IPS DF 4.7 (cell line): ENCODE measurements around the gene TPH2.

ENCODE experiments used
- DNase-seq: peaks from one replicate; pipeline ENCODE4 v3.0.0-alpha.2; 2013; ENCODE audit warnings: low spot score; ENCODE audit errors: extremely low read depth

Gene TPH2

GRCh38 chr12:71938728-71939385 is at the start of gene TPH2:
Gene TPH2, plus strand, starts transcription at chr12:71938845. Its CDS starts 142 bp downstream, at chr12:71938987.
- DNase-seq, result peak; percentile 86

- no peak for DNase-seq
Observed at GRCh38 chr12:71890475-71890874, 48.2 kb upstream of the TPH2 start.

- DNase-seq, result no peak
Observed at GRCh38 chr12:71892059-71892458, 46.6 kb upstream of the TPH2 start.

GRCh38 chr12:71896205-71896882 is 42.3 kb upstream of the TPH2 start:
- DNase-seq, result no peak

- DNase-seq, result no peak
Observed at GRCh38 chr12:71900091-71900490, 38.6 kb upstream of the TPH2 start.

- DNase-seq, result no peak
Observed at GRCh38 chr12:71904629-71905028, 34.0 kb upstream of the TPH2 start.

GRCh38 chr12:71935594-71935993 is 3.1 kb upstream of the TPH2 start:
- DNase-seq, result no peak

- no peak for DNase-seq
Observed at GRCh38 chr12:71940068-71940467, 1.4 kb downstream of the TPH2 start.

GRCh38 chr12:71941174-71941573 is 2.5 kb downstream of the TPH2 start:
- no peak for DNase-seq

GRCh38 chr12:71942259-71942658 is 3.6 kb downstream of the TPH2 start:
- no peak for DNase-seq

GRCh38 chr12:71942703-71943102 is 4.1 kb downstream of the TPH2 start:
- no peak for DNase-seq

- DNase-seq, result no peak
Observed at GRCh38 chr12:71945121-71945520, 6.5 kb downstream of the TPH2 start.

- no peak for DNase-seq
Observed at GRCh38 chr12:71945883-71946282, 7.2 kb downstream of the TPH2 start.

GRCh38 chr12:71947645-71948105 is 9.0 kb downstream of the TPH2 start:
- peak; percentile 97 for DNase-seq

- DNase-seq, result no peak
Observed at GRCh38 chr12:71948390-71948789, 9.7 kb downstream of the TPH2 start.

GRCh38 chr12:71949646-71950045 is 11.0 kb downstream of the TPH2 start:
- DNase-seq, result no peak

GRCh38 chr12:71950404-71950803 is 11.8 kb downstream of the TPH2 start:
- DNase-seq, result no peak

GRCh38 chr12:71950819-71951218 is 12.2 kb downstream of the TPH2 start:
- no peak for DNase-seq

GRCh38 chr12:71954083-71954778 is 15.6 kb downstream of the TPH2 start:
- no peak for DNase-seq

- DNase-seq, result no peak
Observed at GRCh38 chr12:71954861-71955260, 16.2 kb downstream of the TPH2 start.

GRCh38 chr12:71955970-71956369 is 17.3 kb downstream of the TPH2 start:
- DNase-seq, result no peak

GRCh38 chr12:71958056-71958455 is 19.4 kb downstream of the TPH2 start:
- no peak for DNase-seq
